Measurements from ENCODE around the gene MGRN1.

Gene MGRN1

GRCh38 chr16:4624015-4624826 lies at the start of gene MGRN1:
Gene MGRN1, plus strand, starts transcription at chr16:4624826. Its CDS starts 135 bp downstream, at chr16:4624961.
- peak; percentile 95 for DNase-seq

GRCh38 chr16:4574919-4575705 lies 49.5 kb upstream of the MGRN1 start:
- DNase-seq = no peak

GRCh38 chr16:4576008-4576407 lies 48.6 kb upstream of the MGRN1 start:
- no peak for DNase-seq

GRCh38 chr16:4578961-4579530 lies 45.6 kb upstream of the MGRN1 start:
- DNase-seq = no peak

GRCh38 chr16:4580250-4580649 lies 44.4 kb upstream of the MGRN1 start:
- DNase-seq = no peak

GRCh38 chr16:4583906-4584305 lies 40.7 kb upstream of the MGRN1 start:
- DNase-seq = no peak

- DNase-seq = no peak
These were observed 38.3 kb upstream of the MGRN1 start for GRCh38 chr16:4586291-4586690.

- DNase-seq = peak; percentile 19
These were observed 36.2 kb upstream of the MGRN1 start for GRCh38 chr16:4588386-4588785.

- DNase-seq = no peak
These were observed 35.7 kb upstream of the MGRN1 start for GRCh38 chr16:4588961-4589360.

- DNase-seq = no peak
These were observed 33.4 kb upstream of the MGRN1 start for GRCh38 chr16:4591191-4591590.

GRCh38 chr16:4591706-4592470 lies 32.7 kb upstream of the MGRN1 start:
- DNase-seq = no peak

- DNase-seq = no peak
These were observed 31.5 kb upstream of the MGRN1 start for GRCh38 chr16:4593086-4593485.

GRCh38 chr16:4594433-4595410 lies 29.9 kb upstream of the MGRN1 start:
- DNase-seq = no peak

GRCh38 chr16:4597174-4597573 lies 27.5 kb upstream of the MGRN1 start:
- no peak for DNase-seq

- DNase-seq = no peak
These were observed 25.6 kb upstream of the MGRN1 start for GRCh38 chr16:4599037-4599436.

GRCh38 chr16:4599545-4599944 lies 25.1 kb upstream of the MGRN1 start:
- DNase-seq = no peak

- DNase-seq = no peak
These were observed 23.4 kb upstream of the MGRN1 start for GRCh38 chr16:4601036-4601863.

GRCh38 chr16:4601864-4602186 lies 22.8 kb upstream of the MGRN1 start:
- no peak for DNase-seq

- no peak for DNase-seq
These were observed 22.3 kb upstream of the MGRN1 start for GRCh38 chr16:4602331-4602730.

- no peak for DNase-seq
These were observed 20.9 kb upstream of the MGRN1 start for GRCh38 chr16:4603624-4604170.

GRCh38 chr16:4604401-4604800 lies 20.2 kb upstream of the MGRN1 start:
- DNase-seq = no peak

Measured in MV-4-11 (cell line).